ENCODE results near the gene SLC4A3. TPM values are rescaled to one million over a fixed set of nuclear protein-coding genes. Genes with fewer than 3 reads are reported as not detected.

SLC4A3 gene
- total RNA-seq, 1 experiment from 2014 or later, result 20.2 TPM

GRCh38 chr2:219631406-219631891 is 4.0 kb downstream of the SLC4A3 start:
- H3K4me1 Mint-ChIP-seq (ENCODE audit: low read depth, unreplicated experiment), result peaks cover 8% of the 10 kb centered on the region
- BruUV-seq (replicated peaks), result no TSS peak
- no peaks in the 10 kb centered on the region for H3K9me3 Mint-ChIP-seq (ENCODE audit: low read depth, unreplicated experiment)
- TF ChIP-seq CTCF (IDR thresholded peaks at IDR 0.05; ENCODE audit: unreplicated experiment), result no peak
- H3K27me3 Mint-ChIP-seq (ENCODE audit: unreplicated experiment), result no peaks in the 10 kb centered on the region
- no peak overlapping the region for H3K4me3 Mint-ChIP-seq (ENCODE audit: low read depth, unreplicated experiment)
- CTCF ChIA-PET, result no interaction called here
- H3K36me3 Mint-ChIP-seq (ENCODE audit: insufficient read depth, unreplicated experiment), result peaks cover 14% of the 10 kb centered on the region
- H3K27ac Mint-ChIP-seq (ENCODE audit: unreplicated experiment), result no peak overlapping the region
- intact Hi-C loops (cut with micrococcal nuclease; ENCODE audit: unreplicated experiment), result no loop called here
- DNase-seq, result no peak

GRCh38 chr2:219631904-219632759 is 4.7 kb downstream of the SLC4A3 start:
- H3K36me3 Mint-ChIP-seq (ENCODE audit: insufficient read depth, unreplicated experiment), result peaks cover 9% of the 10 kb centered on the region
- no TSS peak for BruUV-seq (replicated peaks)
- TF ChIP-seq CTCF (IDR thresholded peaks at IDR 0.05; ENCODE audit: unreplicated experiment), result no peak
- H3K27ac Mint-ChIP-seq (ENCODE audit: unreplicated experiment), result no peak overlapping the region
- no peak for DNase-seq
- CTCF ChIA-PET, result interaction anchor here (1.3 kb wide), 1 partner anchor 71 kb away, joined by 3 read pairs; no protein-coding TSS in a partner anchor
- intact Hi-C loops (cut with micrococcal nuclease; ENCODE audit: unreplicated experiment), result no loop called here
- no peak overlapping the region for H3K4me3 Mint-ChIP-seq (ENCODE audit: low read depth, unreplicated experiment)
- peaks cover 8% of the 10 kb centered on the region for H3K4me1 Mint-ChIP-seq (ENCODE audit: low read depth, unreplicated experiment)
- H3K9me3 Mint-ChIP-seq (ENCODE audit: low read depth, unreplicated experiment), result no peaks in the 10 kb centered on the region
- no peaks in the 10 kb centered on the region for H3K27me3 Mint-ChIP-seq (ENCODE audit: unreplicated experiment)

GRCh38 chr2:219632760-219633105 is 5.3 kb downstream of the SLC4A3 start:
- Mint-ChIP-seq H3K27me3 (ENCODE audit: unreplicated experiment) (no peaks in the 10 kb centered on the region), H3K36me3 (ENCODE audit: insufficient read depth, unreplicated experiment) (peaks cover 6% of the 10 kb centered on the region), H3K9me3 (ENCODE audit: low read depth, unreplicated experiment) (no peaks in the 10 kb centered on the region), H3K4me3 (ENCODE audit: low read depth, unreplicated experiment) (no peak overlapping the region), H3K27ac (ENCODE audit: unreplicated experiment) (no peak overlapping the region), H3K4me1 (ENCODE audit: low read depth, unreplicated experiment) (peaks cover 8% of the 10 kb centered on the region)
- no peak for DNase-seq
- intact Hi-C loops (cut with micrococcal nuclease; ENCODE audit: unreplicated experiment), result no loop called here
- CTCF ChIA-PET, result interaction anchor here (1.3 kb wide), 1 partner anchor 72 kb away, joined by 3 read pairs; no protein-coding TSS in a partner anchor
- no peak for TF ChIP-seq CTCF (IDR thresholded peaks at IDR 0.05; ENCODE audit: unreplicated experiment)
- BruUV-seq (replicated peaks), result no TSS peak

GRCh38 chr2:219633276-219634065 is 6.0 kb downstream of the SLC4A3 start:
- Mint-ChIP-seq H3K4me1 (ENCODE audit: low read depth, unreplicated experiment) (peaks cover 8% of the 10 kb centered on the region), H3K4me3 (ENCODE audit: low read depth, unreplicated experiment) (no peak overlapping the region), H3K36me3 (ENCODE audit: insufficient read depth, unreplicated experiment) (no peaks in the 10 kb centered on the region), H3K27ac (ENCODE audit: unreplicated experiment) (no peak overlapping the region), H3K27me3 (ENCODE audit: unreplicated experiment) (no peaks in the 10 kb centered on the region), H3K9me3 (ENCODE audit: low read depth, unreplicated experiment) (no peaks in the 10 kb centered on the region)
- no peak for TF ChIP-seq CTCF (IDR thresholded peaks at IDR 0.05; ENCODE audit: unreplicated experiment)
- intact Hi-C loops (cut with micrococcal nuclease; ENCODE audit: unreplicated experiment), result no loop called here
- BruUV-seq (replicated peaks), result no TSS peak
- DNase-seq, result no peak
- CTCF ChIA-PET, result interaction anchor here (0.6 kb wide), 1 partner anchor 905 kb away, joined by 5 read pairs; no protein-coding TSS in a partner anchor
